Skeletal muscle cell (primary cell): ENCODE measurements around the gene SMYD4.
"Not testable (repeated sequence)": the region's sequence is repeated elsewhere in the genome, so short reads cannot be mapped to it uniquely, and the experiment has no call there.

ENCODE experiments used
- DNase-seq: peaks from one replicate; pipeline ENCODE4 v3.0.0-alpha.2; 2010; ENCODE audit warnings: low read depth
- H3K4me3 ChIP-seq: 2 replicates; pipeline ENCODE4 v1.5.1; 2011; ENCODE audit warnings: low read depth, mild to moderate bottlenecking, control low read depth, low read length, moderate library complexity

Gene SMYD4

DNA sequence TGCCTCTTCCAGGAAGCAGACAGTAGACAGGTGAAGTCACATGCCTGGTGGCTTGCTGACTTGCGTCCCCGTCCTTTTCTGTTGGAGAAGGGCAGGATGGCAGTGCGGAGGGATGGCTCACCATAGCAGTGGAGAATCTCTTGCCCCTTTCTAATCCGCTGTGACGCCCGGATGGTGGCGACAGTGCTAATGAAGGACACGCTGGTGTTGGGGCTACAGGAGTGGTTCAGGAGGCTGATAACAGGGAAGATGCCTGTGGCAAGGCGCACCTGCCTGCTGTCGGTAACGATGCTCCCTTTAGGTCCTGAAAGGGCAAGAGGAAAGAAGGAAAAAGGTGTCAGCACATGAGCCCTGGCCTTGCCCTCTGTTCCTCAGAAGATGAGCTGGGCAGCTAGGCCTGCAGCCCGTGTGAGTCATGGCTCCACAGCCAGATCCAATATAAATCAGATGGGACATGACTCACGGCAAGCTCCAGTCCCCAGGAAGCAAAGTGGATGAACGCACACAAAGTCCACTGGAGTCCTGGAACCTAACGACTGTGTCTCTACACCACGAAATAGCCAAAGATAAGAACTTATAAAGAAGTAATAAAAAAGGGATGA lies 42.3 kb downstream of the SMYD4 start:
- DNase-seq, result peak; percentile 76
- H3K4me3 ChIP-seq, result no peak overlapping the region

DNA sequence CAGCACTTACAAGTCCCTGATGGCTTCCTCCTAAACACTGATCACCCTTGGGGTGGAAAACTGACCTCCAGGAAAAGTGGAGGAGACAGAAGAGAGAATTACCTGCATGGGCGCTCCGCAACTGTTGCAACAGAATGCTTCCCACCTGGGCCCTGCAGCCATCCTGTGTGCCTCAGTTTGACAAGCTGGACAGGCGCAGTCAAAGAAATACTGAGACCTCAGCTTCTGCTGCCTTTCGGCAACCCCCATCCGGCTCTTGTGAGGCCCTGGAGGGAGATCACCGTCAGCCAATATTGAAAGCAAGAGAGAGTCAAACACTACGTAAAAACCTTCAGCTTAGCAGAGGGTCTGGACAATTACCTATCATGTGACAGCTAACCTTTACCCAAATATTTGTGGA lies 43.0 kb downstream of the SMYD4 start:
- H3K4me3 ChIP-seq, result no peak overlapping the region
- no peak for DNase-seq

DNA sequence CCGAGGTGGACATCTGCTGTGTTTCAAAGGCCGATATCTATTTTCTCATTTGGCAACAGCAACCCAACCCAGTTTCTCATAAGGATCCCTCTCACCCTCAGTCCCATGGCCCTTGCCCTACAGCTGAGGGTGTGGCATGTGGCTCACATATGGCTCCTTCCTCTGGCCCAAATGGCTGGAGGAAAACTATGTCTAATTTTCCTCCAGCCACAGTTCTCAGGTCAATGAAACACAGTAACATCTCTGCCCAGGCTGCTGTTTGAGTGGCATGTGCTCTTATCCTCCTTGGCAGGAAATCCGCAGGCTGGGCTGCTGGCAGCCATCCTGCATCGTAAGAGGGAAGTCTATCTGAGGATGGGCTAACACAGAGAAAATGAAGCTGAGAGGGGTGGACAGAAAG lies 43.8 kb downstream of the SMYD4 start:
- DNase-seq, result no peak
- H3K4me3 ChIP-seq, result no peak overlapping the region

DNA sequence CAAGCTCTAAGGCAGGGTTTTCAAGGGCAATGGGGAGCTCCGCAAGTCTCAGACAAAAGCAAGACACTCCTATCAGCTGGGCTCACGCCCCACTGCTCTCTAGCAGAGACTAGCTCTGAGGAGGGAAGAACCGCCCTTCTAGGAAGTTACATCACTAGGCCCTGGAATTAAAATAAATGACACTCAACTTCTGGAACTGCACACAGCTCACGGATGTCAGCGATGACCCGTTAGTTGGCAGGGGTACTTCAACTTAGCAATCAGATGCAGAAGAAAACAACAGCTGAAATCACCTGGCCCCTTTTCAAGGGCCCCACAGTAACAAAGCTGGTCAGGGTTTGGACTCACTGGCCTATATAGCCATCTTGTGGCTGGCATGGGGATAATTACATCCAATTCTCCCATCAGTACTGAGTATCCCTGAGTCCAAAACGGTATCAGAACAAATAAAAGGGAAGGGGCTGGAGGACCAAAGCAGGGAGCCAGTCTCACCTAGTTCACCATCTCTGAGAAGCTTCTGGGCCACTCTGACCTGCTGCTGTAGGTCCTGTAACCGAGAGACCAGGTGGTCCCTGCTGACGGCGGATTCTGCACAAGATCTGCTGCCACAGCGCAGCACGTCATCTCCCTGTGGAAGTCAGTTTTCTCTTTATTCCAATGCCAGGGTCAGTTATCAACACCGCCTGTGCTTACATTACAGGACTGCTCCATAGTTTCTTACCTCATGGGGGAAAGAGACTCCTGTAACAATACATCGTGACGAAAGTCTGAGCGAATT lies 45.7 kb downstream of the SMYD4 start:
- no peak overlapping the region for H3K4me3 ChIP-seq
- DNase-seq, result peak; percentile 78

DNA sequence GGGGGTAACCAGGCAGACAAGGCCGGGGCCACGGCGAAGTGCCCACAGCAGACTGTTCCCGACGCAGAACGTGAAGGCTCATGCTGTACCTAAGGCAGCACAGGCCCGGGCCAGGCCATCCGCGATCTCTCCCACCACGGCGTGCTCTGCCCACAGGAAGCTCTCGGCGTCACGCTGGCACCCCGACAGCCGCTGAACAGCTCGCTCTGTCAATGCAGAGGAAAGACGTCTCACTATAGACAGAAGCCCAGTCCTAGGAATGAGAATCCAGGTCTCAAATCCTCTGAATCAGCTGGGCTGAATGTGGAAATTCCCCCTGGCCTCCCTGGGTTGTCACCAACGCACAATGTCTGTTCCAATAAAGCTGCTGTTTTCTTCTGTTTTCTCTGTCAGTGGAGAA lies 46.4 kb downstream of the SMYD4 start:
- no peak overlapping the region for H3K4me3 ChIP-seq
- DNase-seq, result no peak

DNA sequence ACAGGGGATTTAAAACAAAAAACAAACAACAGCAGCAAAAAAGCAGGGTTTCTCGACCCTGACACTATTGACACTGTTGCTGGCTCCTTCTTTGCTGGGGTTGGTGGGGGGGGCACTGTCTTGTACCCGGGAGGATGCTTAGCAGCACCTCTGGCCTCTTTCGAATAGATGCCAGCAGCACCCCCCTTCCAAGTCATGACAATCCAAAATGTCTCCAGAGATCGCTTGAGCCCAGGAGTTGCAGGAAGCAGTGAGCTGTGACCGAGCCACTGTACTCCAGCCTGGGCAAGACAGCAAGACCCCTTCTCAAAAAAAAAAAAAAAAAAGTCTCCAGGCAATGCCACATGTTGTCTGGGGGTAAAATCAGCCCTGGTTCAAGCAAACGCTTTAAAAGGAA lies 47.5 kb downstream of the SMYD4 start:
- DNase-seq, result no peak
- H3K4me3 ChIP-seq, result no peak overlapping the region

DNA sequence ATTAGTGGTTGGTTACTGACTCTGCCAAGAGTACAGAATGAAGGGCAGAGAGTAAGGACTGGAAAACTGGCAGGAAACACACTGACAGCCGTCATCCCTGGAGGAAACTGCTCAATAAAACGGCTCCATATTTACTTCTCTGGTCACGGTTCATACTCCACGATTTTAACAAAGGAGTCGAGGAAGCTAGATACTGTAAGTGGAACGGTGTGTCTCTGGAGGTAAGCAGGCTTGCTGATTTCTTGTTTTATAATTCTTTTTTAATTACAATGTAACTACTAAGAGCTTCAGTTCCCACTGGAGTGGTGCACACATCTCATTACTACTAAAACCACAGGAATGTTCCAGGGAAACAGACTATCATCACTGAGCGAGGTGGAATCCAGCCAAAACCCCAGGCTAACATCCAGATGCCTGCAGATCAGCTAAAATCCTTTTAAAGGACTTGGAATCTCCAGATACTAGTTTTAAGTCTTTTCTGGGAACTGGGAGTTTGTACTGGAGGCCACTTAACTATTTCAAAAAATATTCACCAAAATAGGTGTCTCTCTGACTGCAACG lies 50.1 kb downstream of the SMYD4 start:
- no peak overlapping the region for H3K4me3 ChIP-seq

DNA sequence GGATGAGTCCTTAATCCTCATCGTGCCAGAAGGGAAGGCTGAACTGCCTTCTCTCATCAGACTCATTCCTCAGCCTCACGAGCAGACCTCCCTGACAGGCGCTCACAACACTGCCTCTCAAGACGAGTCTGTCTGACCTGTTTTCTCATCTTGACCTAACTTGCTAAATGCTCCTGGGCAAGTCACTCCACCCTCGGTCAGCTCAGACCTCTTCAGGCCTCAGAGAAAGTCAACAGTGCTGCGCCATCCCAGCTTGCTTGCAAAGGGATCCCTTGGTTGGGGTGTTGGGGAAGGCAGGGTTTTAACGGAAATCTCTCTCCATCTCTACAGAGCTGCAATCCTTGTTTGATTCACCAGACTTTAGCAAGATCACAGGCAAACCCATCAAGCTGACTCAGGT lies 52.8 kb downstream of the SMYD4 start:
- no peak overlapping the region for H3K4me3 ChIP-seq
- no peak for DNase-seq

More for the DNA sequence above, 50.1 kb downstream of the SMYD4 start:
- DNase-seq, result peak; percentile 91

DNA sequence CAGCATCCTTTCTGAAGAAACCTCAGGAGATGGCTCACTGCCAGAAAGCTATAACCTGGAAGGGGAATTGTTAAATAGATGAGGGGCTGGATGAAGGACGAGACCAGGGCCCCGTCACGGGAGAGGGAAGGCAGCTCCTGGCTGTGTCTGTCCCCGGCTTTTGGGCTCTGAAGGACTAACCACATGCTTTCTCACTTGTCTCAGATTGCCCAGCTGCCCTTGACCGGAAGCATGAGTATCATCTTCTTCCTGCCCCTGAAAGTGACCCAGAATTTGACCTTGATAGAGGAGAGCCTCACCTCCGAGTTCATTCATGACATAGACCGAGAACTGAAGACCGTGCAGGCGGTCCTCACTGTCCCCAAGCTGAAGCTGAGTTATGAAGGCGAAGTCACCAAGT lies 53.4 kb downstream of the SMYD4 start:
- no peak for DNase-seq
- H3K4me3 ChIP-seq, result no peak overlapping the region

DNA sequence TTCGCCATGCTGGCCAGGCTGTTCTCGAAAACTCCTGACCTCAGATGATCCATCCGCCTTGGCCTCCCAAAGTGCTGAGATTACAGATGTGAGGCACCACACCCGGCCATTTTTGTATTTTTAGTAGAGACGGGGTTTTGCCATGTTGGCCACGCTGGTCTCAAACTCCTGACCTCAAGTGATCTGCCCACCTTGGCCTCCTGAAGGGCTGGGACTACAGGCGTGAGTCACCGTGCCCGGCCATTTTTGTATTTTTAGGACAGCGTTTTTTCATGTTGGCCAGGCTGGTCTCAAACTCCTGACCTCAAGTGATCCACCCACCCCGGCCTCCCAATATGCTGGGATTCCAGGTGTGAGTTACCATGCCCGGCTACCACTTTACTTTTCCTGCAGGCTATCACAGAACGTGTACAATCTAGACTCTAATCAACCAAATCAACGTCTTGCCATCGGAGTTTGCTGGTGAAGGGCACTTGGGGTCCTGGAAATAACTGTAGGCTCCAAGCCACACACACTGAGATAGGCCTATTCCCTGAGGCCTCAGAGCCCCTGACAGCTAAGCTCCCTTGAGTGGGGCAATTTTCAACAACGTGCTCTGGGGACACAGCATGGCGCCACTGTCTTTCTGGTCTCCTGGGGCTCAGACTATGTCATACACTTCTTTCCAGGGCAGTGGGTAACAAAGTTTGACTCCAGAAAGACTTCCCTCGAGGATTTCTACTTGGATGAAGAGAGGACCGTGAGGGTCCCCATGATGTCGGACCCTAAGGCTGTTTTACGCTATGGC lies 55.1 kb downstream of the SMYD4 start:
- H3K4me3 ChIP-seq, result no peak overlapping the region
- no peak for DNase-seq

DNA sequence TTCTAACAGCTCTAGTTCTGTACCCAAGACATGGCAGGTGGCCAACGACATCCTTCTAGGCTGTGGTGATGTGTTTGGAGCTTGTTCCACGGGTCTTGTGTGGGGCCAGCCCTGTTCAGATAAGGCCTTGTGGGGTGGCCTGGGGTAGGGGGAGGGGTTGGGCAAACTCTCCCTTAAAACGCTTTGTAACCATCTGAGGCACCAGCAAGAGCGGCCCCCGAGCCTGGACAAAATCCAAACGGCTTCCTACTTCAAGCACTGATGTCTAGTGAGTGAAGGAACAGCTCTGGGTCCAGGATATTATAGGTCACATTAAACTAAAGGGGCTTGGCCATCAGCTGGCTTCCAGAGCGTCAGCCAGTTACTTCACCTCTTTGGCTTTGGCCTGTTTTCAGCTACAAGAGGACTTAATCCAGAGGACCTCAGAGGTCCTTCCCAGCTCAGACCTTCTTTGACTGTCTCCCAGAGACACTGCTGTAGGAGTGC lies 56.0 kb downstream of the SMYD4 start:
- DNase-seq, result no peak

DNA sequence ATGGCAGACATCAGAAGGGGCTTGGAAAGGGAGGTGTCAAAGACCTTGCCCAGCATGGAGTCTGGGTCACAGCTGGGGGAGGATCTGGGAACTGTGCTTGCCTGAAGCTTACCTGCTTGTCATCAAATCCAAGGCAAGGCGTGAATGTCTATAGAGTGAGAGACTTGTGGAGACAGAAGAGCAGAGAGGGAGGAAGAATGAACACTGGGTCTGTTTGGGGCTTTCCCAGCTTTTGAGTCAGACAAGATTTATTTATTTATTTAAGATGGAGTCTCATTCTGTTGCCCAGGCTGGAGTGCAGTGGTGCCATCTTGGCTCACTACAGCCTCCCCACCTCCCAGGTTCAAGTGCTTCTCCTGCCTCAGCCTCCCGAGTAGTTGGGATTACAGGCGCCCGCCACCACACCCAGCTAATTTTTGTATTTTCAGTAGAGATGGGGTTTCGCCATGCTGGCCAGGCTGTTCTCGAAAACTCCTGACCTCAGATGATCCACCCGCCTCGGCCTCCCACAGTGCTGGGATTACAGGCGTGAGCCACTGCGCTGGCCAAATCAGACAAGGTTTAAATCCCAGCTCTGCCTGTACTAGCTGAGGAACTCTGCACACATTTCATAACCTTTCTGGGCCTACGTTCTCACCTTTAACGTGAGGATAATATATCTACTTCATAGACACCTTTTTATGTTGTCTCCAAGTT lies 56.6 kb downstream of the SMYD4 start:
- not testable (repeated sequence) for DNase-seq, H3K4me3 ChIP-seq

More for the DNA sequence above, 56.0 kb downstream of the SMYD4 start:
- no peak overlapping the region for H3K4me3 ChIP-seq

DNA sequence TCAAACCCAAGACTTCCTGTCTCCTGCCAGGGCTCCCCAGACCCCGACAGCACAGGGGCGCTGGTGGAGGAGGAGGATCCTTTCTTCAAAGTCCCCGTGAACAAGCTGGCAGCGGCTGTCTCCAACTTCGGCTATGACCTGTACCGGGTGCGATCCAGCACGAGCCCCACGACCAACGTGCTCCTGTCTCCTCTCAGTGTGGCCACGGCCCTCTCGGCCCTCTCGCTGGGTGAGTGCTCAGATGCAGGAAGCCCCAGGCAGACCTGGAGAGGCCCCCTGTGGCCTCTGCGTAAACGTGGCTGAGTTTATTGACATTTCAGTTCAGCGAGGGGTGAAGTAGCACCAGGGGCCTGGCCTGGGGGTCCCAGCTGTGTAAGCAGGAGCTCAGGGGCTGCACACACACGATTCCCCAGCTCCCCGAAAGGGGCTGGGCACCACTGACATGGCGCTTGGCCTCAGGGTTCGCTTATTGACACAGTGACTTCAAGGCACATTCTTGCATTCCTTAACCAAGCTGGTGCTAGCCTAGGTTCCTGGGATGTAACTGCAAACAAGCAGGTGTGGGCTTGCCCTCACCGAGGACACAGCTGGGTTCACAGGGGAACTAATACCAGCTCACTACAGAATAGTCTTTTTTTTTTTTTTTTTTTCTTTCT lies 59.8 kb downstream of the SMYD4 start:
- no peak overlapping the region for H3K4me3 ChIP-seq

DNA sequence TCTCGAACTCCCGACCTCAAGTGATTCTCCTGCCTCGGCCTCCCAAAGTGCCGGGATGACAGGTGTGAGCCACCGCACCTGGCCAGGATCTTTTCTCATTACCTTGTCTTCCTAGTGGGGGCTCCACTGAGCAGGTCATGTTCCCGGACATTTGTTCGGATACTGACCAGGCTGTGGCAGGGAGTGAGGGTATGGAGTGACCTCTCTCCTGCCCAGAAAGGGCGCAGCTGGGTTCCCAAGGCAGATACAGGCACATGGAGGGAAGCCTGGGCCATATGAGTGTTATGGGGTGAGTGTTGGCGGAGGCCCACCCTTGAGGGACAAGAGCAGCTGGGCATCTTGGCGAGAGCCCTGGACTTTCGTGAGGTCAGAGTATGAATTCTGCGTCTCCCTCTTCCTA lies 62.3 kb downstream of the SMYD4 start:
- DNase-seq, result no peak
- H3K4me3 ChIP-seq, result no peak overlapping the region

More for the DNA sequence above, 59.8 kb downstream of the SMYD4 start:
- no peak for DNase-seq

DNA sequence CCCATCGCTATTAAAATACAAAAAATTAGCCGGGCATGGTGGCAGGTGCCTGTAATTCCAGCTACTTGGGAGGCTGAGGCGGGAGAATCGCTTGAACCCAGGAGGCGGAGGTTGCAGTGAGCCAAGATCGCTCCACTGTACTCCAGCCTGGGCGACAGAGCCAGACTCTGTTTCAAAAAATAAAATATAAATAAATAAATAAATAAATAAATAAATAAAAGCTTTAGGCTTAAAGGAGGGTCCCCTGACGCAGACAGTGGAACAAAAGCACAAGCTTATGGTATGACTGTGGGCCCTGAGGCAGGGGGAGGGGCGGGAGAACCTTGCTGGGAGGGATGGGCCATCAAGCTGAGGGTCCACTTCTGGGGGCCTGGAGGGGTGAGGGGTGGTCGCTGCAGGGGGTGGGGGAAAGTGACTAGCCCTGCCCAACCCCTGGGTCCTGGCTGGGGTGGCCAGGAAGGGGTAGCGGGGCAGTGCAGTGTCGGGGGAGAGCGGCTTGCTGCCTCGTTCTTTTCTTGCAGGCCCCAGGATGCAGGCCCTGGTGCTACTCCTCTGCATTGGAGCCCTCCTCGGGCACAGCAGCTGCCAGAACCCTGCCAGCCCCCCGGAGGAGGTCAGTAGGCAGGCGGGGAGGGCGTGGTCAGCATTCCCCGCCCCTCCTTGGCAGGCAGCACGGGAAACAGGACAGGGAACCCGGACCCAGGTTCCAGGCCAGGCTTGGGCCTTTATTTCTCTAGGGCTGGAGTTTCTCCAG lies 63.1 kb downstream of the SMYD4 start:
- H3K4me3 ChIP-seq, result no peak overlapping the region
- no peak for DNase-seq

DNA sequence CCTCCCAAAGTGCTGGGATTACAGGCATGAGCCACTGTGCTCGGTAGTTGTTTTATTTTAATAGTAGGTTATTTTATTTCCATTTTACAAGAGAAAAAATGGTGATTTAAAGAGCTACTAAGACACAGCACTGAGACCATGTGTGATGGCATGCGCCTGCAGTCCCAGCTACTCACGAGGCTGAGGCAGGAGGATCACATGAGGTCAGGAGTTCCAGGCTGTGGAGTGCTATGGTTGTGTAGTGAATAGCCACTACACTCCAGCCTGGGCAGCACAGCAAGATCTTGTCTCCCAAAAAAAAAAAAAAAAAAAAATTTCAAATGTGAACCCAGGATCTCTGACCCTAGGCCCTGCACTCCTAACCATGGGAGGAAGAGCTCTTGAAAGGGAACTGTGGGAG lies 64.1 kb downstream of the SMYD4 start:
- no peak overlapping the region for H3K4me3 ChIP-seq
- no peak for DNase-seq

DNA sequence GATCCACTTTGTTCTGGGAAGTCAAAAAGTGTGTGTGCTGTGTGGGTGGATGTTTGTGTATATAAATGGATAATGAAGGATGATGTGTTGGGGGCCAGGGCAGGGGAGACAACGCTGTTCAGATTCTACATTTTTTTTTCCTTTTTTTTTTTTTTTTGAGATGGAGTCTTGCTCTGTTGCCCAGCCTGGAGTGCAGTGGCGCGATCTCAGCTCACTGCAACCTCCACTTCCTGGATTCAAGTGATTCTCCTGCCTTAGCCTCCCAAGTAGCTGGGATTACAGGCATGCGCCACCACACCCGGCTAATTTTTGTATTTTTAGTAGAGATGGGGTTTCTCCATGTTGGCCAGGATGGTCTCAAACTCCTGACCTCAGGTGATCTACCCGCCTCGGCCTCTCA lies 65.0 kb downstream of the SMYD4 start:
- DNase-seq, result not testable (repeated sequence)
- H3K4me3 ChIP-seq, result peak overlapping the region; percentile 6

DNA sequence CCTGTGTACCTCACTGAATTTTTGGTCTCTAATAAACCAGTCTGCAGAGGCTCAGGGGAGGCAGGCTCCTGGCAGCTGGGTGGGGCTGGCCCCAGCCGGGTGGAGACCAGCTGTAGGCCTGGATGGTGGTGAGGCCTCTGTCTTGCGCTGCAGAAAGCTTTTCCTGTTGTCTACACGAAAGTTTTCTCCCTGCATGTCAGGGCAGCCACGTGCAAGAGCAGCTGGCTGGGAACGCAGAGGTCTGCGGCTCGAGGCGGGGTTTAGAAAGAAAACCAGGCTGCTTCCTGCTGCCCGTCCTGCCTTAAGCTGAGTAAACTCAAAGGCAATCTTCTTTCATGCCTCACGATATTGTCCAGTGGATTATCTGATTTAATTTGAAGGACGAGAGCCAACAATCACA lies 65.4 kb downstream of the SMYD4 start:
- peak; percentile 84 for DNase-seq
- peak overlapping the region; percentile 71 for H3K4me3 ChIP-seq
